ENCODE results near the gene HORMAD1.
"Not testable (repeated sequence)": the region's sequence is repeated elsewhere in the genome, so short reads cannot be mapped to it uniquely, and the experiment has no call there.

Gene HORMAD1

GRCh38 chr1:150724336-150724735 lies 3.6 kb upstream of the HORMAD1 start:
- Mint-ChIP-seq H3K36me3 (ENCODE audit: low read depth) (no peaks in the 10 kb centered on the region), H3K4me3 (no peak overlapping the region), H3K4me1 (ENCODE audit: low read depth) (no peaks in the 10 kb centered on the region), H3K27ac (no peak overlapping the region), H3K27me3 (no peaks in the 10 kb centered on the region), H3K9me3 (no peaks in the 10 kb centered on the region)
- no peak for DNase-seq

- Mint-ChIP-seq H3K4me1 (ENCODE audit: low read depth) (no peaks in the 10 kb centered on the region), H3K36me3 (ENCODE audit: low read depth) (no peaks in the 10 kb centered on the region), H3K9me3 (no peaks in the 10 kb centered on the region), H3K27ac (no peak overlapping the region), H3K4me3 (no peak overlapping the region), H3K27me3 (no peaks in the 10 kb centered on the region)
- DNase-seq = no peak
Measured at GRCh38 chr1:150720098-150720497, 597 bp downstream of the HORMAD1 start.

DNA sequence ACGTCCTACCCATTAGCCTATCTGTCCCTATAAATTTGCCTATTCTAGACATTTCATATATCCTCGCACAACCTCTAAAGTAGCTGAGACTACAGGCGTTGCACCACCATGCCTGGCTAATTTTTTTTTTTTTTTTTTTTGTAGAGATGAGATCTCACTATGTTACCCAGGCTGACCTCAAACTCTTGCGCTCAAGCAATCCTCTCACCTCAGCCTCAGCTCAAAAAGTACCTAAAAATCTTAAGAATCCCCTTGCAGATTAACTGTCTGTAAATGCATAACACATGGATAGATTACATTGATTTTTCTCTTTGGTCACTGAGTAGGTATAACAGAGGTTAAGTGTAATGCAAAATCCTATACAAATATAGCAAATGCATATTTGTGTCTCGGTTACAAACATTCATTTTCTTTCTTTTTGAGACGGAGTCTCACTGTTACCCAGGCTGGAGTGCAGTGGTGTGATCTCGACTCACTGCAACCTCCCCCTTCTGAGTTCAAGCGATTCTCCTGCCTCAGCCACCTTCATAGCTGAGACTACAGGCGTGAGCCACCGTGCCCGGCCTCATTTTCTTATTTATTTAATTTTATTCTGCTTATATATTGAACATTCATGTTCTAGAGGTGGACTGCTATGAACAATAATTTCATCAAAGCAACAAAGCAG lies 2.3 kb downstream of the HORMAD1 start:
- H3K27me3 Mint-ChIP-seq = no peaks in the 10 kb centered on the region
- H3K9me3 Mint-ChIP-seq = no peaks in the 10 kb centered on the region
- H3K4me1 Mint-ChIP-seq (ENCODE audit: low read depth) = no peaks in the 10 kb centered on the region
- no peaks in the 10 kb centered on the region for H3K36me3 Mint-ChIP-seq (ENCODE audit: low read depth)
- no peak for DNase-seq
- H3K27ac Mint-ChIP-seq = no peak overlapping the region
- no peak overlapping the region for H3K4me3 Mint-ChIP-seq

DNA sequence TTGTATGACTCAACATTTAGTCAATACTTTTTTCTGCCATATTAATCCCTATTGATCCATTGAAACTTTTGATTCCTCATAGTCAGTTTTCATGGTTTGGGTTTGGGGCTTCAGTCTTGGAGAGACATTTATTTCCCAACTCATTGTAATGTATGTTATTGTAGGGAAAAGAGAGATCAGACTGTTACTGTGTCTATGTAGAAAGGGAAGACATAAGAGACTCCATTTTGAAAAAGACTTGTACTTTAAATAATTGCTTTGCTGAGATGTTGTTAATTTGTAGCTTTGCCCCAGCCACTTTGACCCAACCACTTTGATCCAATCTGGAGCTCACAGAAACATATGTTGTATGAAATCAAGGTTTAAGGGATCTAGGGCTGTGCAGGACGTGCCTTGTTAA lies 11.7 kb downstream of the HORMAD1 start:
- not testable (repeated sequence) for H3K4me1 Mint-ChIP-seq (ENCODE audit: low read depth); H3K4me3 Mint-ChIP-seq; DNase-seq; H3K36me3 Mint-ChIP-seq (ENCODE audit: low read depth); H3K27me3 Mint-ChIP-seq; H3K9me3 Mint-ChIP-seq; H3K27ac Mint-ChIP-seq

DNA sequence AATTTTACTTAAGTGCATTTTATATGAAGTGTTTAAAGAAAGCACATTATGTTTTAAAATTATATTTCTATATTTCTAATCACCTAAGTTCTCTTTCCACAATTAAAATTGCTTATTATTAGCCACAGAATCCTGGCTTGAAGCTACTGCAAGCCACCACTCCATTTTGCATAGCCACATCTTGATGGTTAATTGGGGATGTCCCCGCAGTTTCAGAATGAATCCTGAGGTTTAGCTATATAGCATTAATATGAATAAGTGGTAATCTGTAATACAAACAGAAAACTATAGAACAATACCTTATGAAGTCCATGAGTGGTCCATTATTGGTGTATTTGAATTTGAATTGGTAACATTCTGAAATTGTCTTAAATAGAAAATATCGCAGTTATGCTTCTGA lies 12.1 kb downstream of the HORMAD1 start:
- H3K27ac Mint-ChIP-seq = no peak overlapping the region
- no peak overlapping the region for H3K4me3 Mint-ChIP-seq
- H3K36me3 Mint-ChIP-seq (ENCODE audit: low read depth) = no peaks in the 10 kb centered on the region
- no peaks in the 10 kb centered on the region for H3K9me3 Mint-ChIP-seq
- no peak for DNase-seq
- peaks cover 9% of the 10 kb centered on the region for H3K4me1 Mint-ChIP-seq (ENCODE audit: low read depth)
- no peaks in the 10 kb centered on the region for H3K27me3 Mint-ChIP-seq

DNA sequence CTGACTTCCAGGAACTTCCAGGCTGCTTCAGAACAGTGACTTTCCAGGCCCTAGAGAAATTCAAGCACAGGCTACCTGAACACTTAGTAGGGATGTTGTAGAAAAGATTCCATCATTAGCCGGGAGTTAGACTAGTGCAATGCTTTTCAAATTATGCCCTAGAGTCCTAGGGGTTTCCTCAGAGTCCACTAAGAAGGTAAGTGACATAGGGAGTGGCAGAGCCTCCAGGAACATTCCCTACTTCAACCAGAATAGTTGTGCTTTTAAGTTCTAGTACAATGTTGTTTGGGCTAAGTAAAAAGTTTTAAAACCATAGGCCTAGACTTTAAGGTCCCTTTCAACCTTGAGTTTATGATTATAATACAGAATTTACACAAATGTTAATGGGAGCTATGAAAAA lies 14.6 kb downstream of the HORMAD1 start:
- no peaks in the 10 kb centered on the region for H3K36me3 Mint-ChIP-seq (ENCODE audit: low read depth)
- H3K4me1 Mint-ChIP-seq (ENCODE audit: low read depth) = peaks cover 9% of the 10 kb centered on the region
- H3K27me3 Mint-ChIP-seq = no peaks in the 10 kb centered on the region
- no peak overlapping the region for H3K27ac Mint-ChIP-seq
- no peaks in the 10 kb centered on the region for H3K9me3 Mint-ChIP-seq
- DNase-seq = no peak
- no peak overlapping the region for H3K4me3 Mint-ChIP-seq

- Mint-ChIP-seq H3K4me1 (ENCODE audit: low read depth) (peaks cover 4% of the 10 kb centered on the region), H3K27me3 (no peaks in the 10 kb centered on the region), H3K36me3 (ENCODE audit: low read depth) (no peaks in the 10 kb centered on the region), H3K9me3 (no peaks in the 10 kb centered on the region), H3K4me3 (no peak overlapping the region), H3K27ac (no peak overlapping the region)
- DNase-seq = no peak
Measured at GRCh38 chr1:150703427-150703826, 17.3 kb downstream of the HORMAD1 start.

GRCh38 chr1:150696995-150697927 lies 23.4 kb downstream of the HORMAD1 start, which contains the start of gene GOLPH3L:
Gene GOLPH3L, minus strand, starts transcription at chr1:150697154. Its CDS starts 2,316 bp downstream, at chr1:150694838.
- peaks cover 36% of the 10 kb centered on the region for H3K36me3 Mint-ChIP-seq (ENCODE audit: low read depth)
- peak within 1 kb of the TSS; percentile 93 for H3K27ac Mint-ChIP-seq
- H3K4me3 Mint-ChIP-seq = peak within 1 kb of the TSS; percentile 95
- H3K27me3 Mint-ChIP-seq = no peaks in the 10 kb centered on the region
- DNase-seq = peak; percentile 85
- peaks cover 25% of the 10 kb centered on the region for H3K4me1 Mint-ChIP-seq (ENCODE audit: low read depth)
- H3K9me3 Mint-ChIP-seq = no peaks in the 10 kb centered on the region

- peaks cover 42% of the 10 kb centered on the region for H3K36me3 Mint-ChIP-seq (ENCODE audit: low read depth)
- H3K27me3 Mint-ChIP-seq = no peaks in the 10 kb centered on the region
- no peak for DNase-seq
- H3K9me3 Mint-ChIP-seq = no peaks in the 10 kb centered on the region
- peaks cover 25% of the 10 kb centered on the region for H3K4me1 Mint-ChIP-seq (ENCODE audit: low read depth)
- peak overlapping the region; percentile 95 for H3K4me3 Mint-ChIP-seq
- peak overlapping the region; percentile 93 for H3K27ac Mint-ChIP-seq
Measured at GRCh38 chr1:150696590-150696989, 24.1 kb downstream of the HORMAD1 start.

- no peaks in the 10 kb centered on the region for H3K9me3 Mint-ChIP-seq
- H3K4me1 Mint-ChIP-seq (ENCODE audit: low read depth) = peaks cover 27% of the 10 kb centered on the region
- H3K27me3 Mint-ChIP-seq = no peaks in the 10 kb centered on the region
- H3K27ac Mint-ChIP-seq = peak overlapping the region; percentile 45
- peaks cover 45% of the 10 kb centered on the region for H3K36me3 Mint-ChIP-seq (ENCODE audit: low read depth)
- peak overlapping the region; percentile 95 for H3K4me3 Mint-ChIP-seq
- no peak for DNase-seq
Measured at GRCh38 chr1:150696162-150696561, 24.5 kb downstream of the HORMAD1 start.

DNA sequence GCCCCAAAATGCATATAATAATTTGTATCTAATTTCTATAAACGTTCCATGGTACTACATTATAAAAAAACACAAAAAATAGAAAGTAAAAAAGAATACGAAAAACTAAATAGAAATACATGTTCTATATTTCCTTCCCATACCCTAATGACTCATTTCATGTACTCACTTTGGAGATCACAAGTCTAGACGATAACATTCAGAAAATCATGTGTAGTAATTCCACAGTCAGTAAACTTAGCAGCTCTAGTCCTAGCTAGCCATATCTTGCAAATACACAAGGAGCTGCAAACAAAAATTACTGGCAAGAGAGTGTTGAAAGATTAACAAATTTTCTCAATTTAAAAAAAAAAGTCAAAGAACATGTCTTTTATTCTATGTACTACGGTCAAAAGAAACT lies 25.1 kb downstream of the HORMAD1 start:
- H3K36me3 Mint-ChIP-seq (ENCODE audit: low read depth) = peaks cover 48% of the 10 kb centered on the region
- H3K27ac Mint-ChIP-seq = no peak overlapping the region
- no peak for DNase-seq
- H3K27me3 Mint-ChIP-seq = no peaks in the 10 kb centered on the region
- peak overlapping the region; percentile 49 for H3K4me3 Mint-ChIP-seq
- no peaks in the 10 kb centered on the region for H3K9me3 Mint-ChIP-seq
- H3K4me1 Mint-ChIP-seq (ENCODE audit: low read depth) = peaks cover 29% of the 10 kb centered on the region

GRCh38 chr1:150692720-150693119 lies 28.0 kb downstream of the HORMAD1 start:
- H3K36me3 Mint-ChIP-seq (ENCODE audit: low read depth) = peaks cover 66% of the 10 kb centered on the region
- H3K4me1 Mint-ChIP-seq (ENCODE audit: low read depth) = peaks cover 33% of the 10 kb centered on the region
- no peak overlapping the region for H3K4me3 Mint-ChIP-seq
- DNase-seq = no peak
- no peak overlapping the region for H3K27ac Mint-ChIP-seq
- H3K27me3 Mint-ChIP-seq = no peaks in the 10 kb centered on the region
- H3K9me3 Mint-ChIP-seq = no peaks in the 10 kb centered on the region

DNA sequence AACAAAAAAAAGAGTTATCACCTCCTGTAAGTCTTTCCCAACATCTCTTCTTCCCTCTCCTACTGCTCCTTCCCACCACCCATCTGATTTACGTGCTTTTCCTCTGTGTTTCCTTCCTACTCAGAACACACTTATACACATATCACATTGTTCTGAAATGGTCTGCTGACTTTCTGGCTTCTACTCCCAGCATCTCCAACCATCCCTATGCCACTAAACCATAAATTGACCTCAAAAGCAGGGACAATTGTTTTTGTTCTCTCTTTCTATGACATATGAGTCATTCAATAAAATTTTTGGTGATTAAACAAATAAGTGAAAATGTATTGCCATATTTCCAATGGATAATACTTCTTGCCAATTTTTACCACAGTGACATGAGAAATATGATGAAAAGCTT lies 31.9 kb downstream of the HORMAD1 start:
- Mint-ChIP-seq H3K4me3 (no peak overlapping the region), H3K27me3 (no peaks in the 10 kb centered on the region), H3K4me1 (ENCODE audit: low read depth) (peaks cover 23% of the 10 kb centered on the region), H3K27ac (peak overlapping the region; percentile 0), H3K9me3 (no peaks in the 10 kb centered on the region), H3K36me3 (ENCODE audit: low read depth) (peaks cover 56% of the 10 kb centered on the region)
- no peak for DNase-seq

- H3K36me3 Mint-ChIP-seq (ENCODE audit: low read depth) = peaks cover 45% of the 10 kb centered on the region
- peaks cover 23% of the 10 kb centered on the region for H3K4me1 Mint-ChIP-seq (ENCODE audit: low read depth)
- no peak overlapping the region for H3K4me3 Mint-ChIP-seq
- no peaks in the 10 kb centered on the region for H3K27me3 Mint-ChIP-seq
- DNase-seq = no peak
- H3K9me3 Mint-ChIP-seq = no peaks in the 10 kb centered on the region
- no peak overlapping the region for H3K27ac Mint-ChIP-seq
Measured at GRCh38 chr1:150686275-150686674, 34.4 kb downstream of the HORMAD1 start.

DNA sequence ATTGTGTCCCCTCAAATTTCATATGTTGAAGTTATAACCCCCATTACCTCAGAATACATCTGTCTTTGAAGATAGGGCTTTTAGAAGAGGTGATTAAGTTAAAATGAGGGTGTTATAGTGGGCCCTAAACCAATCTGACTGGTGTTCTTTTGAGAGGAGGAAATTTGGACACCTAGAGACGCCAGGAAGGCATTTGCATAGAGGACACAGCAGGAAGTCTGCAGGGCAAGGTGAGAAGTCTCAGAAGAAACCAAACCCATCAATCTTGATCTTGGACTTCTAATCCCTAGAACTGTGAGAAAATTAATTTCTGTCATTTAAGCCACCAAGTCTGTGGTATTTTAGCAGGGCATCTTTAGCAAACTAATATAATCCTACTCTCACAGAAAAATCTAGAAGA lies 36.8 kb downstream of the HORMAD1 start:
- no peak overlapping the region for H3K4me3 Mint-ChIP-seq
- no peaks in the 10 kb centered on the region for H3K27me3 Mint-ChIP-seq
- peaks cover 16% of the 10 kb centered on the region for H3K4me1 Mint-ChIP-seq (ENCODE audit: low read depth)
- no peaks in the 10 kb centered on the region for H3K9me3 Mint-ChIP-seq
- H3K36me3 Mint-ChIP-seq (ENCODE audit: low read depth) = peaks cover 46% of the 10 kb centered on the region
- H3K27ac Mint-ChIP-seq = peak overlapping the region; percentile 28
- DNase-seq = no peak
